Measurements from ENCODE around the gene PROC. TPM values are rescaled to one million over a fixed set of nuclear protein-coding genes. Genes with fewer than 3 reads are reported as not detected.

Gene PROC
- total RNA-seq, 4 donors from 2014 or later = not detected

- DNase-seq (ENCODE audit: low spot score in 2 of 2) = no peak
- no peak overlapping the region for H3K27ac ChIP-seq
Observed at GRCh38 chr2:127421871-127422558, 3.8 kb downstream of the PROC start.

GRCh38 chr2:127422559-127423477, 4.6 kb downstream of the PROC start:
- H3K27ac ChIP-seq = no peak overlapping the region
- 1 to 12% methylated on average over 13 to 29 of the region's 73 CpGs for WGBS, 2 donors
- no peak for DNase-seq (ENCODE audit: low spot score in 2 of 2)
- H3K4me3 ChIP-seq = peak overlapping the region in 3 of 4 donors; percentile 24 to 27 (median 26)
- peaks cover 0 to 4% (median 0%) of the 10 kb centered on the region in 3 donors for H3K36me3 ChIP-seq
- TF ChIP-seq, protein P1, sequence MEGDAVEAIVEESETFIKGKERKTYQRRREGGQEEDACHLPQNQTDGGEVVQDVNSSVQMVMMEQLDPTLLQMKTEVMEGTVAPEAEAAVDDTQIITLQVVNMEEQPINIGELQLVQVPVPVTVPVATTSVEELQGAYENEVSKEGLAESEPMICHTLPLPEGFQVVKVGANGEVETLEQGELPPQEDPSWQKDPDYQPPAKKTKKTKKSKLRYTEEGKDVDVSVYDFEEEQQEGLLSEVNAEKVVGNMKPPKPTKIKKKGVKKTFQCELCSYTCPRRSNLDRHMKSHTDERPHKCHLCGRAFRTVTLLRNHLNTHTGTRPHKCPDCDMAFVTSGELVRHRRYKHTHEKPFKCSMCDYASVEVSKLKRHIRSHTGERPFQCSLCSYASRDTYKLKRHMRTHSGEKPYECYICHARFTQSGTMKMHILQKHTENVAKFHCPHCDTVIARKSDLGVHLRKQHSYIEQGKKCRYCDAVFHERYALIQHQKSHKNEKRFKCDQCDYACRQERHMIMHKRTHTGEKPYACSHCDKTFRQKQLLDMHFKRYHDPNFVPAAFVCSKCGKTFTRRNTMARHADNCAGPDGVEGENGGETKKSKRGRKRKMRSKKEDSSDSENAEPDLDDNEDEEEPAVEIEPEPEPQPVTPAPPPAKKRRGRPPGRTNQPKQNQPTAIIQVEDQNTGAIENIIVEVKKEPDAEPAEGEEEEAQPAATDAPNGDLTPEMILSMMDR (IDR thresholded peaks at IDR 0.05) = no peak
- TF ChIP-seq EP300 (IDR thresholded peaks at IDR 0.05) (no peak), POLR2A (IDR thresholded peaks at IDR 0.05) (no peak)
- H3K27me3 ChIP-seq = peaks cover 0 to 60% of the 10 kb centered on the region in 2 donors
- H3K9me3 ChIP-seq = no peaks in the 10 kb centered on the region
- H3K4me1 ChIP-seq = peaks cover 0 to 17% (median 11%) of the 10 kb centered on the region in 4 donors

More at GRCh38 chr2:127421871-127422558, 3.8 kb downstream of the PROC start:
- H3K27me3 ChIP-seq = peaks cover 0 to 65% of the 10 kb centered on the region in 2 donors
- H3K36me3 ChIP-seq = no peaks in the 10 kb centered on the region
- no peak for TF ChIP-seq EP300 (IDR thresholded peaks at IDR 0.05)
- no peak for TF ChIP-seq POLR2A (IDR thresholded peaks at IDR 0.05)
- no peak overlapping the region for H3K4me3 ChIP-seq
- peaks cover 0 to 17% (median 11%) of the 10 kb centered on the region in 4 donors for H3K4me1 ChIP-seq
- 71 to 74% methylated on average over 16 of the region's 16 CpGs for WGBS, 2 donors
- no peaks in the 10 kb centered on the region for H3K9me3 ChIP-seq

GRCh38 chr2:127423478-127423843, 5.2 kb downstream of the PROC start:
- peaks cover 0 to 17% (median 11%) of the 10 kb centered on the region in 4 donors for H3K4me1 ChIP-seq
- peak overlapping the region in 3 of 4 donors; percentile 24 to 27 (median 26) for H3K4me3 ChIP-seq
- DNase-seq (ENCODE audit: low spot score in 2 of 2) = no peak
- no peak overlapping the region for H3K27ac ChIP-seq
- no peaks in the 10 kb centered on the region for H3K9me3 ChIP-seq
- TF ChIP-seq, protein P1 (IDR thresholded peaks at IDR 0.05) = no peak
- TF ChIP-seq EP300 (IDR thresholded peaks at IDR 0.05) = no peak
- TF ChIP-seq POLR2A (IDR thresholded peaks at IDR 0.05) = no peak
- peaks cover 0 to 11% (median 0%) of the 10 kb centered on the region in 3 donors for H3K36me3 ChIP-seq
- 2 to 3% methylated on average over 26 to 29 of the region's 29 CpGs for WGBS, 2 donors
- peaks cover 0 to 54% of the 10 kb centered on the region in 2 donors for H3K27me3 ChIP-seq

GRCh38 chr2:127423880-127424279, 5.7 kb downstream of the PROC start:
- no peak for DNase-seq (ENCODE audit: low spot score in 2 of 2)
- Histone ChIP-seq H3K4me1 (peaks cover 0 to 17% (median 11%) of the 10 kb centered on the region in 4 donors), H3K27ac (no peak overlapping the region), H3K27me3 (peaks cover 0 to 53% of the 10 kb centered on the region in 2 donors), H3K9me3 (no peaks in the 10 kb centered on the region), H3K4me3 (peak overlapping the region in 1 of 4 donors; percentile 26), H3K36me3 (peaks cover 0 to 15% (median 0%) of the 10 kb centered on the region in 3 donors)
- 44 to 54% methylated on average over 1 of the region's 1 CpG for WGBS, 2 donors
- TF ChIP-seq, protein P1 (IDR thresholded peaks at IDR 0.05) = no peak
- TF ChIP-seq EP300 (IDR thresholded peaks at IDR 0.05) = no peak
- no peak for TF ChIP-seq POLR2A (IDR thresholded peaks at IDR 0.05)

- Histone ChIP-seq H3K36me3 (peaks cover 0 to 19% (median 0%) of the 10 kb centered on the region in 3 donors), H3K4me1 (peaks cover 0 to 17% (median 11%) of the 10 kb centered on the region in 4 donors), H3K9me3 (no peaks in the 10 kb centered on the region), H3K27ac (no peak overlapping the region), H3K4me3 (no peak overlapping the region), H3K27me3 (peaks cover 0 to 53% of the 10 kb centered on the region in 2 donors)
- TF ChIP-seq, protein P1 (IDR thresholded peaks at IDR 0.05) = no peak
- TF ChIP-seq POLR2A (IDR thresholded peaks at IDR 0.05) (no peak), EP300 (IDR thresholded peaks at IDR 0.05) (no peak)
- no peak for DNase-seq (ENCODE audit: low spot score in 2 of 2)
- WGBS, 2 donors = 78 to 86% methylated on average over 13 of the region's 13 CpGs
Observed at GRCh38 chr2:127424598-127425520, 6.6 kb downstream of the PROC start.

Measured in tibial nerve (tissue), 4 donors.